Activated B cell treated with CpG ODN at 0.5 μM for 24 hours (primary cell): ENCODE measurements around the gene ZNF577. TPM values are rescaled to one million over a fixed set of nuclear protein-coding genes. Genes with fewer than 3 reads are reported as not detected.

Experiments used
- ATAC-seq: fragments of 200-7000 bp; cut with Tn5 transposase; one replicate; pipeline ENCODE4 v1.10.0; 2021; ENCODE audit warnings: low read depth, mild to moderate bottlenecking, moderate library complexity
- CTCF ChIA-PET: fragments of 350-600 bp; sonication (Branson Sonifier 250); formaldehyde crosslinking; loops from one replicate; lab custom pipeline; 2021; ENCODE audit warnings: antibody characterized with exemption; lab: Charles Lee
- POLR2A ChIA-PET: fragments of 350-600 bp; sonication (Branson Sonifier 250); formaldehyde crosslinking; loops from one replicate; lab custom pipeline; 2021; ENCODE audit warnings: antibody characterized with exemption; lab: Charles Lee
- DNase-seq: peaks from one replicate; pipeline ENCODE4 v3.0.0; 2022
- H3K27ac Mint-ChIP-seq: one replicate; pipeline ENCODE4 v1.8.0; 2020; ENCODE audit warnings: mixed read lengths
- H3K27me3 Mint-ChIP-seq: one replicate; pipeline ENCODE4 v1.8.0; 2021; ENCODE audit warnings: mixed read lengths
- H3K36me3 Mint-ChIP-seq: one replicate; pipeline ENCODE4 v1.8.0; 2021; ENCODE audit warnings: low read depth, mixed read lengths
- H3K4me1 Mint-ChIP-seq: one replicate; pipeline ENCODE4 v1.8.0; 2021; ENCODE audit warnings: mixed read lengths
- H3K4me3 Mint-ChIP-seq: one replicate; pipeline ENCODE4 v1.8.0; 2020; ENCODE audit warnings: mild to moderate bottlenecking, mixed read lengths
- H3K9me3 Mint-ChIP-seq: one replicate; pipeline ENCODE4 v1.8.0; 2020; ENCODE audit warnings: mixed read lengths
- intact Hi-C: fragments of 100-400 bp; cut with micrococcal nuclease; formaldehyde crosslinking; loops from one replicate; pipeline ENCODE4 v1.15.1; 2024
- total RNA-seq: library from RNA; stranded (reverse); gene quantifications from 2 replicates; pipeline ENCODE4 v1.2.3, GENCODE V29; 2022
- TF ChIP-seq, protein P1 (sequence below): fragments of 200-600 bp; IDR thresholded peaks from one replicate; pipeline ENCODE4 v1.8.0; 2022; ENCODE audit warnings: antibody characterized with exemption, mild to moderate bottlenecking

Gene ZNF577
- total RNA-seq, 1 donor from 2014 or later, result 13.9 TPM

DNA sequence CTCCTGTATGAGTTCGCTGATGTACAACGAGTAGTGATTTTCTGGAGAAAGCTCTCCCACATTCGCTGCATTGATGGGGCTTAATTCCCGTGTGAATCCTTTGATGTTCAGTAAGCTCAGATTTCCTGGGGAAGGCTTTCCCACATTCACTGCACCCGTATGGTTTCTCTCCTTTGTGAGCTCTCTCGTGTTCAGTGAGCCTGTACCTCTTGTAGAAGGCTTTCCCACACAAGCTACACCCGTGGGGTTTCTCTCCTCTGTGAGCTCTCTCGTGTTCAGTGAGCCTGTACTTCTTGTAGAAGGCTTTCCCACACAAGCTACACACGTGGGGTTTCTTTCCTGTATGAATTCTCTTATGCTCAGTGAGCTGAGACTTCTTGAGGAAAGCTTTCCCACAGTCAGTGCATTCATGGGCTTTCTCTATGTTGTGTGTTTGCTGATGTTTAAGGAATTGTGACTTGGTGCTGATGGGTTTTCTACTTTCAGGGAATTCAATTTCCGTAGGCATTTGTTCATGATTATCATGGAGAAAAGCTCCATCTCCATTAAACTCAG is 3.5 kb upstream of the ZNF577 start:
- Mint-ChIP-seq H3K36me3 (peaks cover 94% of the 10 kb centered on the region), H3K27me3 (no peaks in the 10 kb centered on the region), H3K4me1 (peaks cover 5% of the 10 kb centered on the region), H3K9me3 (peaks cover 58% of the 10 kb centered on the region), H3K27ac (no peak overlapping the region), H3K4me3 (no peak overlapping the region)
- intact Hi-C loops, result no loop called here
- TF ChIP-seq, protein P1, sequence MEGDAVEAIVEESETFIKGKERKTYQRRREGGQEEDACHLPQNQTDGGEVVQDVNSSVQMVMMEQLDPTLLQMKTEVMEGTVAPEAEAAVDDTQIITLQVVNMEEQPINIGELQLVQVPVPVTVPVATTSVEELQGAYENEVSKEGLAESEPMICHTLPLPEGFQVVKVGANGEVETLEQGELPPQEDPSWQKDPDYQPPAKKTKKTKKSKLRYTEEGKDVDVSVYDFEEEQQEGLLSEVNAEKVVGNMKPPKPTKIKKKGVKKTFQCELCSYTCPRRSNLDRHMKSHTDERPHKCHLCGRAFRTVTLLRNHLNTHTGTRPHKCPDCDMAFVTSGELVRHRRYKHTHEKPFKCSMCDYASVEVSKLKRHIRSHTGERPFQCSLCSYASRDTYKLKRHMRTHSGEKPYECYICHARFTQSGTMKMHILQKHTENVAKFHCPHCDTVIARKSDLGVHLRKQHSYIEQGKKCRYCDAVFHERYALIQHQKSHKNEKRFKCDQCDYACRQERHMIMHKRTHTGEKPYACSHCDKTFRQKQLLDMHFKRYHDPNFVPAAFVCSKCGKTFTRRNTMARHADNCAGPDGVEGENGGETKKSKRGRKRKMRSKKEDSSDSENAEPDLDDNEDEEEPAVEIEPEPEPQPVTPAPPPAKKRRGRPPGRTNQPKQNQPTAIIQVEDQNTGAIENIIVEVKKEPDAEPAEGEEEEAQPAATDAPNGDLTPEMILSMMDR, result no peak
- ATAC-seq, result no peak
- no peak for DNase-seq
- POLR2A ChIA-PET, result no interaction called here
- CTCF ChIA-PET, result interaction anchor here (1.4 kb wide), 1 partner anchor 35 kb away, joined by 4 read pairs; the partner anchor contains the start of gene ZNF613

DNA sequence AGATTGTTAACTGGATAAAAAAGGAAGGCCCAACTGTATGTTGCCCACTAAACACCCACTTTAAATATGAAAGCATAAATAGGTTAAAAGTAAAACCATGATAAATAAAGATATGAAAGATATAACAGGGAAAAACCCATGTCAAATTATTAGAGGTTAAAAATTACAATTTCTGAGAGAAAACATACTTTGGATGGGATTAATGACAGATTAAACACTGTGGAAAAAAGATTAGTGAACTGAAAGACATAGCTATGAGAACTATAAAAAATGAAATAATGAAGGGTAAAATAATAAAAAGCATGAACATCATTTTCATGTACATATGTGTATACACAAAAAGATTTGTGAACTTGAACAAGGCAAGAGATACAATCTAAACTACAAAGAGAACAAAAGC is 2.2 kb upstream of the ZNF577 start:
- Mint-ChIP-seq H3K27me3 (no peaks in the 10 kb centered on the region), H3K4me3 (no peak overlapping the region), H3K27ac (no peak overlapping the region), H3K4me1 (peaks cover 5% of the 10 kb centered on the region), H3K36me3 (peaks cover 91% of the 10 kb centered on the region), H3K9me3 (peaks cover 53% of the 10 kb centered on the region)
- DNase-seq (no peak), ATAC-seq (no peak)
- POLR2A ChIA-PET, result interaction anchor here (0.6 kb wide), 1 partner anchor 120 kb away, joined by 5 read pairs; no protein-coding TSS in a partner anchor
- intact Hi-C loops, result loop anchor here (2.0 kb wide), 1 partner anchor 15 kb away; the partner anchor contains the start of gene ZNF649
- CTCF ChIA-PET, result no interaction called here
- TF ChIP-seq, protein P1, result no peak

DNA sequence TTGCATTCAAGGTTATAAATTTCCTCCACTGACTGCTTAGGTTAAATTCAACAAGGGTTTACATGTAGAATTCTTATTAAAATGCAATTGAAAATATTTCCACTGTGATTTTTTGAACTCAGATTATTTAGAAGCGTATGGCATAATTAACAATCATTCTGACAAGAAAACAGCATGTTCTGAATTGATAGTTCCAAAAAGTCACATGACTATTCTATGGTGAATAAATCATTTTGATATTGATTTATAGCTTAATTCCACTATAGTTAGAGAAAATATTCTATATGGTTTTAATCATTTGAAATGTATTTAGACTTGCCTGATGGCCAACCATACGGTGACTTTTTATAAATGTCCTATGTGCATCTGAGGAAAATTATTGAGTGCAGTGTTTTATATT is 3.0 kb downstream of the ZNF577 start:
- no peak overlapping the region for H3K27ac Mint-ChIP-seq
- ChIA-PET CTCF (no interaction called here), POLR2A (no interaction called here)
- H3K27me3 Mint-ChIP-seq, result no peaks in the 10 kb centered on the region
- ATAC-seq (no peak), DNase-seq (no peak)
- intact Hi-C loops, result no loop called here
- TF ChIP-seq, protein P1, result no peak
- peaks cover 80% of the 10 kb centered on the region for H3K36me3 Mint-ChIP-seq
- H3K4me1 Mint-ChIP-seq, result peaks cover 5% of the 10 kb centered on the region
- no peak overlapping the region for H3K4me3 Mint-ChIP-seq
- H3K9me3 Mint-ChIP-seq, result peaks cover 43% of the 10 kb centered on the region

DNA sequence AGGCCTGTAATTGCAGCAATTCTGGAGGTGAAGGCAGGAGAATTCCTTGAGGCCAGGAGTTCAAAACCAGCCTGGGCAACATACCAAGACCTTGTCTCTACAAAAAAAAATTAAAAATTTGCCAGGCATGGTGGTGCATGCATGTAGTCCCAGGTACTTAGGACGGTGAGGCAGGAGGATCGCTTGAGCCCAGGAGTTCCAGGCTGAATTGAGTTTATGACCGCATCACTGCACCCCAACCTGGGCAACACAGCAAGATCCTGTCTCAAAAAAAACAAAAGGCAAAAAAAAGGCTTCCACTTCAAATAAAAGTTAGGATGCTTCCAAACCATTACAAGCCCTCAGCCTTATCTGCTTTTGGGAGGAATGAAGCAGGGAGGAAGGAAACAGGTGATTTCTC is 5.2 kb downstream of the ZNF577 start:
- ChIA-PET CTCF (interaction anchor here (0.6 to 0.7 kb wide), 2 partner anchors 291 to 1542 kb away, joined by 3 read pairs; no protein-coding TSS in a partner anchor), POLR2A (no interaction called here)
- Mint-ChIP-seq H3K9me3 (peaks cover 40% of the 10 kb centered on the region), H3K27ac (no peak overlapping the region), H3K4me1 (peaks cover 5% of the 10 kb centered on the region), H3K27me3 (no peaks in the 10 kb centered on the region), H3K4me3 (no peak overlapping the region), H3K36me3 (peaks cover 80% of the 10 kb centered on the region)
- DNase-seq (no peak), ATAC-seq (no peak)
- intact Hi-C loops, result no loop called here
- TF ChIP-seq, protein P1, result no peak

DNA sequence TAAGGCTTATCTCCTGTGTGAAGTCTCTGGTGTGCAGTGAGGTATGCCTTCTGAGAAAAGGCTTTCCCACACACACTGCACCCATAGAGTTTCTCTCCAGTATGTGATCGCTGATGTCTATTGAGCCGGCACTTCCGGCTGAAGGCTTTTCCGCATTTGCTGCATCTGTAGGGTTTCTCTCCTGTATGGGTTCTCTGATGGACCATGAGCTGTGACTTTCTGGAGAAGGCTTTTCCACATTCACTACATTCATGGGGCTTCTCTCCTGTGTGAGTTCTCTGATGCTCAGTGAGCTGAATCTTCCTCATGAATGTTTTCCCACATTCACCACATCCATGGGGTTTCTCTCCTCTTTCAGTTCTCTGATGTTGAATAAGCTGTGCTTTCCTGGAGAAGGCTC is 14.7 kb downstream of the ZNF577 start:
- POLR2A ChIA-PET, result no interaction called here
- H3K9me3 Mint-ChIP-seq, result peaks cover 78% of the 10 kb centered on the region
- ATAC-seq (no peak), DNase-seq (no peak)
- no peak overlapping the region for H3K27ac Mint-ChIP-seq
- H3K27me3 Mint-ChIP-seq, result no peaks in the 10 kb centered on the region
- H3K36me3 Mint-ChIP-seq, result peaks cover 93% of the 10 kb centered on the region
- TF ChIP-seq, protein P1, result no peak
- intact Hi-C loops, result no loop called here
- CTCF ChIA-PET, result no interaction called here
- no peaks in the 10 kb centered on the region for H3K4me1 Mint-ChIP-seq
- no peak overlapping the region for H3K4me3 Mint-ChIP-seq
